GM21360 (cell line): ENCODE results near the gene GMDS.

ENCODE experiments used
- ATAC-seq: cut with Tn5 transposase; IDR thresholded peaks from one replicate; pipeline ENCODE4 v1.9.1; 2021; ENCODE audit warnings: mild to moderate bottlenecking, moderate library complexity; ENCODE audit not compliant: unreplicated experiment

Gene GMDS

GRCh38 chr6:1735239-1735803 lies 510.1 kb downstream of the GMDS start:
- ATAC-seq = no peak

GRCh38 chr6:1730882-1731281 lies 514.5 kb downstream of the GMDS start:
- ATAC-seq = no peak

- no peak for ATAC-seq
Measured at GRCh38 chr6:1729750-1730140, 515.7 kb downstream of the GMDS start.

GRCh38 chr6:1729133-1729749 lies 516.2 kb downstream of the GMDS start:
- no peak for ATAC-seq

GRCh38 chr6:1726341-1726768 lies 519.0 kb downstream of the GMDS start:
- ATAC-seq = no peak

GRCh38 chr6:1724616-1725015 lies 520.8 kb downstream of the GMDS start:
- ATAC-seq = no peak

GRCh38 chr6:1724124-1724523 lies 521.3 kb downstream of the GMDS start:
- ATAC-seq = no peak

- no peak for ATAC-seq
Measured at GRCh38 chr6:1722801-1723200, 522.6 kb downstream of the GMDS start.

- ATAC-seq = no peak
Measured at GRCh38 chr6:1720620-1721322, 524.6 kb downstream of the GMDS start.

GRCh38 chr6:1719922-1720321 lies 525.5 kb downstream of the GMDS start:
- no peak for ATAC-seq

GRCh38 chr6:1716868-1717267 lies 528.5 kb downstream of the GMDS start:
- no peak for ATAC-seq

- no peak for ATAC-seq
Measured at GRCh38 chr6:1716396-1716795, 529.0 kb downstream of the GMDS start.

GRCh38 chr6:1715336-1715735 lies 530.1 kb downstream of the GMDS start:
- ATAC-seq = no peak

GRCh38 chr6:1714654-1715053 lies 530.8 kb downstream of the GMDS start:
- ATAC-seq = no peak

GRCh38 chr6:1713016-1713600 lies 532.3 kb downstream of the GMDS start:
- no peak for ATAC-seq

GRCh38 chr6:1712451-1712850 lies 533.0 kb downstream of the GMDS start:
- ATAC-seq = no peak

- no peak for ATAC-seq
Measured at GRCh38 chr6:1711136-1711535, 534.3 kb downstream of the GMDS start.

GRCh38 chr6:1709234-1709641 lies 536.2 kb downstream of the GMDS start:
- no peak for ATAC-seq

- ATAC-seq = no peak
Measured at GRCh38 chr6:1708820-1709219, 536.6 kb downstream of the GMDS start.

GRCh38 chr6:1708122-1708521 lies 537.3 kb downstream of the GMDS start:
- no peak for ATAC-seq

- ATAC-seq = no peak
Measured at GRCh38 chr6:1705630-1706029, 539.8 kb downstream of the GMDS start.

GRCh38 chr6:1705183-1705582 lies 540.2 kb downstream of the GMDS start:
- ATAC-seq = no peak
